ENCODE data around the gene MLXIPL. TPM values are rescaled to one million over a fixed set of nuclear protein-coding genes. Genes with fewer than 3 reads are reported as not detected.
"Not testable (repeated sequence)": the region's sequence is repeated elsewhere in the genome, so short reads cannot be mapped to it uniquely, and the experiment has no call there.

Gene MLXIPL
- total RNA-seq, 8 experiments from 2014 or later: 0.50 to 13.1 (median 0.92) TPM

DNA sequence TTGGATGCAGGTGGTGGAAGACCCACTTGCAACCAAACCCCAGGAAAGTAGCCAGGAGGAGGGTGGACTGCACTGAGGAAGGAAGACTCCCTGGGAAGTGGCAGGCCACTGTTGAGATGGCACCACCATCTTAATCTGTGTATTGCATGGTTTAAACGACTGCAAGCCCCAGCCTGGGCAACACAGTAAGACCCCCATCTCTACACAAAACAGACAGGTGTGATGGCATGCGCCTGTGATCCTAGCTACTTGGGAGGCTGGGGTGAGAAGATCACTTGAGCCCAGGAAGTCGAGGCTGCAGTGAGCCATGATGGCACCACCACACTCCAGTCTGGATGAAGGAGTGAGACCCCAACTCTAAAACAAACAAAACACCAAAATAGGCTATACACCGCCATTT is 57.2 kb downstream of the MLXIPL start:
- WGBS, 10 experiments: 40 to 100% (median 82%) methylated on average over 1 to 2 of the region's 4 CpGs; no CpG with 5 or more reads in 2 of the 10 experiments
- no peak for ATAC-seq (replicated peaks in 6 of 8)
- Histone ChIP-seq H3K4me1 (replicated peaks in 1 of 2) (no peaks in the 10 kb centered on the region), H3K27ac (no peak overlapping the region), H3K4me3 (no peak overlapping the region)
- in situ Hi-C loops (cut with MboI; ENCODE audit: low pct_unique_long_range_greater_than_20kb in 2 of 9, low sequenced_read_pairs in 9 of 9, unreplicated experiment in 9 of 9): no loop called here

DNA sequence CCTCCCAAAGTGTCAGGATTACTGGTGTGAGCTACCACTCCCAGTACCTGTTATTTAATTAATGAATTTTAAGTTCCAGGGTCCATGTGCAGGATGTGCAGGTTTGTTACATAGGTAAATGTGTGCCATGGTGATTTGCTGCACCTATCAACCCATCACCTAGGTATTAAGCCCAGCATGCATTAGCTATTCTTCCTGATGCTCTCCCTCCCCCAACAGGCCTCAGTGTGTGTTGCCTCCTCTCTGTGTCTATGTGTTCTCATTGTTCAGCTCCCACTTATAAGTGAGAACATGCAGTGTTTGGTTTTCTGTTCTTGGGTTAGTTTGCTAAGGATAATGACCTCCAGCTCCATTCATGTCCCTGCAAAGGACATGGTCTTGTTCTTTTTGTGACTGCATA is 57.9 kb downstream of the MLXIPL start:
- H3K27ac ChIP-seq; H3K4me3 ChIP-seq; ATAC-seq (replicated peaks in 6 of 8); in situ Hi-C loops (cut with MboI; ENCODE audit: low pct_unique_long_range_greater_than_20kb in 2 of 9, low sequenced_read_pairs in 9 of 9, unreplicated experiment in 9 of 9); H3K4me1 ChIP-seq (replicated peaks in 1 of 2): not testable (repeated sequence)

DNA sequence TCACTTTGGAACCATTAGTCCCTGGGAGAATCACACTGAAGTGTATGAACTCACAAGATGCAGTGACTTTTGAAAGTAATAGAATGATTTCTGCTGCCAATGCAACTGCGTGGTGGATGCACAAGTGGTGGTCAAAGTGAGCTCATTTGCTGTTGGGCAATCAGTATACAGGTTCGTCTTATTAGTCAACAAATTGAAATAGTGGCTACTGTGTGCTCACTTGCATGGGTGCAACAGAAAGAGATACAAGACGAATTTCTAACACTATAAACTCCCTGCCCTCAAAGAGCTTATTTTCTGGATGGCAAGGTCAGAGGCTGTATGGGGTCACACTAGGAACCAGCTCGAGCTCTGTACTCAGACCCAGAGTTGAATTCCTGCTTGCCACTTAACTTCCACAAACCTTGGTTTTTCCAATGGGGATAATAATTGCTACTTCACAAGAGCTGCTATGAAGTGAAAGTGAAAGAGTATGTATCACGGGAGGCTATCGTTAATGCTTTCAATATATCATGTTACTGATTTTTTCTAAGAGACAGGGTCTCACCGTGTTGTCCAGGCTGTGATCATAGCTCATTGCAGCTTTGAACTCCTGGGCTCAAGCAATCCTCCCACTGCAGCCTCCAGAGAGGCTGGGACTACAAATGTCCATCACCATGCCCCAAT is 58.5 kb downstream of the MLXIPL start:
- peak in 1 of 8 experiments; percentile 24 for ATAC-seq (replicated peaks in 6 of 8)
- in situ Hi-C loops (cut with MboI; ENCODE audit: low pct_unique_long_range_greater_than_20kb in 2 of 9, low sequenced_read_pairs in 9 of 9, unreplicated experiment in 9 of 9): no loop called here
- no peaks in the 10 kb centered on the region for H3K4me1 ChIP-seq (replicated peaks in 1 of 2)
- WGBS, 10 experiments: 41 to 90% (median 64%) methylated on average over 2 to 7 of the region's 7 CpGs; no CpG with 5 or more reads in 1 of the 10 experiments
- H3K27ac ChIP-seq: no peak overlapping the region
- no peak overlapping the region for H3K4me3 ChIP-seq

DNA sequence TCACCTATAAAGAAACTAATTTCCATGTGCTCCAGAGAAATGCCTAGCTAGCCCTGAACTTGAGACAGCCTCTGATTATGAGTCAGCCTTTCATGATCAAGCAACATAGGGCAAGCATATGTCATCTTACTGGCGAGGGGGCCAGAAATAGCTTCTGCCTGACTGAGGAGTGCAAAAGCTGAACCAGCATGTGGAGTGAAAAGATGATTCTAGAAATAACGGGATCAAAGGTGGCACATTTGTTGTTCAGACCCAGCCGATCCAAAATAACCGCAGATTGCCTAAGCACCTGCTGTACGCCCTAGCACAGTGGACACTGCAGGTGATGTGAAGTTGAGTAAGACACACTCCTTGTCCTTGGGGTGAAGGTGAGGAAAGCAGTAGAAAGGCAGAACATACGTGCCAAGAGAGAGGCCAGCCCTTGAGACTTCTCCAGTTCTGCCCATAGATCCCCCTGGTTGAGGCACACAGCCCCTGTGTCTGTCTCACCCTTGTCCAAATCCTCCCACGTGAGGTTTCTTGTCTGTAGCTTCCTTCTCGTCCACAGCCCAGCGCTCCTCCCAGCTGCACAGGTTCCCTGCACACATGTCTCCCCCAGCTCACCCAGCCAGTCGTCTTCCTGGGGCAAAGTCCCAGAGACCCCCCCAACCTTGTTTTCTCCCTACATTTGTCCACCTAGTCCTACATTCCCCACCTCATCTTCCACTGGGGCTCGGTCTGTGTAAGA is 64.0 kb downstream of the MLXIPL start:
- in situ Hi-C loops (cut with MboI; ENCODE audit: low pct_unique_long_range_greater_than_20kb in 2 of 9, low sequenced_read_pairs in 9 of 9, unreplicated experiment in 9 of 9): no loop called here
- ATAC-seq (replicated peaks in 6 of 8): peak in 7 of 8 experiments; percentile 16 to 46 (median 26)
- Histone ChIP-seq H3K27ac (no peak overlapping the region), H3K4me1 (replicated peaks in 1 of 2) (peaks cover 13 to 15% of the 10 kb centered on the region in 2 donors), H3K4me3 (no peak overlapping the region)
- WGBS, 10 experiments: 24 to 80% (median 59%) methylated on average over 1 to 9 of the region's 11 CpGs

DNA sequence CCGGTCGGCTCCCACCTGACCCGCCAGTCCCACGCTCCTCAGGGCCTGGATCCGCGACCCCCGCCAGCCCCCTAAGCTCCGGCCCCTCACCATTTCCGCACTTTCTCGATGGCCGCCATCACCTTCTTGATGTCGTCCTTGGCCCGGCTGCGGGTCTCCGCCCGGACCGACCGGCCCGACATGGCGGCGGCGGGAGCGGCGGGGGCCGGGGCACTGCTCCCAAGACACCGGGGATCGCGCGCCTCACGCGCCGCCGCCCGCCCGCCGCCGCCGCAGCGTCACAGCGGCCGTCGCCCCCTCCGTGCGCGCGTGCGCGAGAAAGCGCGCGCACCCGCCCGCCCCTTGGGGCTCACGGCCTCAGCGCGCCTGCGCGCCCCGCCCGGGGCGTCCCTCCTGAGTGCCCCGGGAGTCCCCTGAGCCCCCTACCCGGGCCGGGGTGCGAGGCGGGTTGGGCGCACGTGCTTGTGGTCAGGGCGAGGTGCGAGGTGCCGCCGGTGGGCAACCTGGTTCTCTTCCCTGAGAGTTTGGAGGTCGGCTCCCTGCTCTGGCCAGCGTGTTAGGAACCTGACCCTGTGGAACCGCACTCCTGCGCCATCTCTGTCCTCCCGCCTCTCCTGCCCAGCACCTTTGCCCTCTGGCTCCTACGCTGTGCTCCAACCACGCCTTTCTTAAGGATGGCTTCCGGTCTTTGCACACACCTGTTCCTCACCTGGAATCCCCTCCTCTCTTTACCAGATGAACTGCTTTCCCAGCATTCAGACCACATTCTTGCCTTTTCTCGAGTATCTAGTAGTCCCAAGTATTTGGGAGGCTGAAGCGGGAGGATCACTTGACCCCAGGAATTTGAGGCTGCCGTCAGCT is 66.7 kb downstream of the MLXIPL start, which contains the start of gene BCL7B:
Gene BCL7B (minus strand): TSS at position 294 of the 861 bp plus-strand sequence. CDS start 112 bp downstream, at position 182.
- in situ Hi-C loops (cut with MboI; ENCODE audit: low pct_unique_long_range_greater_than_20kb in 2 of 9, low sequenced_read_pairs in 9 of 9, unreplicated experiment in 9 of 9): no loop called here
- H3K4me3 ChIP-seq: peak within 1 kb of the TSS; percentile 86 to 96 (median 94)
- 48 to 77% (median 63%) methylated on average over 2 to 8 of the region's 83 CpGs; no CpG with 5 or more reads in 4 of the 10 experiments for WGBS, 10 experiments
- H3K27ac ChIP-seq: peak within 1 kb of the TSS; percentile 99 to 100
- peaks cover 13 to 15% of the 10 kb centered on the region in 2 donors for H3K4me1 ChIP-seq (replicated peaks in 1 of 2)
- peak; percentile 49 to 65 (median 54) for ATAC-seq (replicated peaks in 6 of 8)

DNA sequence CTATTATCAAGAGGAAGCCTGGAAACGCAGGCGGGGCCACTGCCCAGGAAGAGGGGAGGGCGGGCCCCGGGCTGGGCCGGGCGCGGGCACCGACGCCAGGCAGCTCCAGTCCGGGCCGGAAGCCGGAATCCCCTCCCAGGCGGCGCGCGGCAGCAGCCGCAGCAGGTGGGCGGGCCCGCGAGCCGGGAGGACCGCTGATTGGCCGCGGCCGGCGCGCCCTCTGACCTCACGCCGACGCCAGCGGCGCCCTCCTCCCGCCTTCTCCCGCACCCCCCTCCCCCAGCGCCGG is 67.3 kb downstream of the MLXIPL start:
- peaks cover 13 to 15% of the 10 kb centered on the region in 2 donors for H3K4me1 ChIP-seq (replicated peaks in 1 of 2)
- in situ Hi-C loops (cut with MboI; ENCODE audit: low pct_unique_long_range_greater_than_20kb in 2 of 9, low sequenced_read_pairs in 9 of 9, unreplicated experiment in 9 of 9): no loop called here
- WGBS, 10 experiments: no CpG with 5 or more reads among the region's 36 CpGs
- H3K27ac ChIP-seq: peak overlapping the region; percentile 99 to 100
- ATAC-seq (replicated peaks in 6 of 8): peak; percentile 84 to 95 (median 91)
- H3K4me3 ChIP-seq: peak overlapping the region; percentile 86 to 96 (median 94)

DNA sequence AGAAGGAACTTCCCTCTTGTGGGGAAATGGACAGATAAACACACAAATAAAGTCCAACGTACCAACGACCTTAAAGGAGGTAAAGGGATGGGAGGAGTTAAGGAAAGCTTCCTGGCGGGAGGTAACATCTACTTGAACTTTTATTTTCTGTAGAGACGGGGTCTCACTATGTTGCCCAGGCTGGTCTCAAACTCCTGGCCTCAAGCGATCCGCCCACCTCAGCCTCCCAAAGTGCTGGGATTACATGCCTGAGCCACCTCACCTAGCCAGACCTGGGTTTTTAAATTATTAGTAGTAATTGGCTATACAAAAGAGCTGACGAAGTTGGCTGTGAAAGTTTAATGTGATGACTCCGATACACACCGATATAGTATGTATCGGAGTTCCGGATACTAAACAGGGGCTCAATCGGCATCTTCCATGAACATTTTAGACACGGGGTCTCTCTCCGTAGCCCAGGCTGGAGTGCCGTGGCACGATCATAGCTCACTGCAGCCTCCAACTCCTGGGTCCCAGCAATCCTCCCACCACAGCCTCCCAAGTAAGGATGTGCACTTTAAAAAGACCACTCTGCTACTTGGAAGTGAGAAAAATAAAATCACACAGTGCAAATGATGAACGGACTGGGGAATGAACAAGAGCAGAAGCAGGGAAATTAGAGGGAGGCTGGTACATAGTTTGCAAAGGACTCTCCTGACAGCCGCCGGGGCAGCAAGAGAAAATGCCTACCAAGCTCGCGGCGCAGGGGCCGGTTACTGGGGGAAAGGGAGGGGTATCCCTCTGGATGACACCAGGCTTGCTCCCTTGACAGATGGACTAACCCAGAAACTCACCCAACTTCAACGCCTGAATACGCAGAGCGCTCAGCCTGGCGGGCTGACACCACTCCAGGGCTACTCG is 67.9 kb downstream of the MLXIPL start:
- 0 to 57% (median 21%) methylated on average over 6 to 12 of the region's 28 CpGs; no CpG with 5 or more reads in 3 of the 10 experiments for WGBS, 10 experiments
- in situ Hi-C loops (cut with MboI; ENCODE audit: low pct_unique_long_range_greater_than_20kb in 2 of 9, low sequenced_read_pairs in 9 of 9, unreplicated experiment in 9 of 9): no loop called here
- ATAC-seq (replicated peaks in 6 of 8): peak in 2 of 8 experiments; percentile 0
- H3K4me1 ChIP-seq (replicated peaks in 1 of 2): peaks cover 13 to 15% of the 10 kb centered on the region in 2 donors
- H3K27ac ChIP-seq: peak overlapping the region in 1 of 2 donors; percentile 32
- peak overlapping the region; percentile 86 to 96 (median 94) for H3K4me3 ChIP-seq

DNA sequence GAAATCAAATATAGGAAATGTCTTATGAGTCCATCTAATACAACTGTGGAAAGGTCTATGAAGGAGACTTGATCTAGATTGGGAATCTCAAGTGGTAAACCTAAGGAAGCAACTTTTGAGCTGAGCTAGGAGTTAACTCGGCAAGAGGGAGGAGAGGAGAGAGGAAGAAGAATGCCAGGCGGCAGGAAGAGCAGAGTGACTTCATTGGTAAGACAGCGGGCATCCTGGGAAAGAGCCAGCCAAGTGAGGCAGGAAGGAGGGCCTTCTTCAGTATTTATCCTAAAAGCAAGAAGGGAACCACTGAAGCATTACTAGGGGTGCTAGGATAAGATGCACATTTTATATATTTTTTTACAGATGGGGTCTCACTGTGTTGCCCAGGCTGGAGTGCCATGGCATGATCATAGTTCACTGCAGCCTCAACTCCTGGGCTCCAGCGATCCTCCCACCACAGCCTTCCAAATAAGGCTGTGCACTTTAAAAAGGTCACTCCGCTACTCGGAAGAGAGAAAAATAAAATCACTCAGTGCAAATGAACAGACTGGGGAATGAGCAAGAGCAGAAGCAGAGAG is 68.8 kb downstream of the MLXIPL start:
- peak overlapping the region in 1 of 5 donors; percentile 86 for H3K4me3 ChIP-seq
- peaks cover 13 to 15% of the 10 kb centered on the region in 2 donors for H3K4me1 ChIP-seq (replicated peaks in 1 of 2)
- no peak overlapping the region for H3K27ac ChIP-seq
- in situ Hi-C loops (cut with MboI; ENCODE audit: low pct_unique_long_range_greater_than_20kb in 2 of 9, low sequenced_read_pairs in 9 of 9, unreplicated experiment in 9 of 9): no loop called here
- no peak for ATAC-seq (replicated peaks in 6 of 8)
- WGBS, 10 experiments: 48 to 100% (median 88%) methylated on average over 3 to 6 of the region's 6 CpGs; no CpG with 5 or more reads in 3 of the 10 experiments

DNA sequence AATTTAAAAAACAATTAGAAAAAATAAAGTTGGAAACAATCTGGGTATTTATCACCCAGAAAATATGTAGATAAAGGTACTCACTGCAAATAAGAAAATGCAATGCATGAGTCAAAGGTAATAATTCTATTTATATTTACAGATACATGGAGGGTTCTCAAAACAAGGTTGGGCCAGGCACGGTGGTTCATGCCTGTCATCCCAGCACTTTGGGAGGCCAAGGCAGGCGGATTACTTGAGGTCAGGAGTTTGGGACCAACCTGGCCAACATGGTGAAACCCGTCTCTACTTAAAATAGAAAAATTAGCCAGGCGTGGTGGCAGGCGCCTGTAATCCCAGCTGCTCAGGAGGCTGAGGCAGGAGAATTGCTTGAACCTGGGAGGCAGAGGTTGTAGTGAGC is 74.2 kb downstream of the MLXIPL start:
- not testable (repeated sequence) for H3K4me3 ChIP-seq

DNA sequence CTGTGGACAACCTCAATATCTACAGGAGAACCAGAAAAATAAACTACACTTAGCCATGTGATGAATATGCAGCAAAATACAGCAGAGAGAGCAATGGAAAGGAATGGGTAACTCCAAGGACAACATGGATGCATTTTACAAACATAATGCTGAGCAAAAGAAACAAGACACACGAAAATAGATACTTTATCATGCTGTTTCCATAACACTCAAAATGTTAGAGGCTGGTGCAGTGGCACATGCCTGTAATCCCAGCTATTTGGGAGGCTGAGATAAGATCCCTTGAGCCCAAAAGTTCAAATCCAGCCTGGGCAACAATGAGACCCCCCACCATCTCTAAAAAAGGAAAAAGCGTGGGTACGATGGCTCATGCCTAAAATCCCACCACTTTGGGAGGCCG is 75.1 kb downstream of the MLXIPL start:
- H3K27ac ChIP-seq: no peak overlapping the region
- WGBS, 10 experiments: 92 to 100% (median 100%) methylated on average over 1 to 3 of the region's 4 CpGs; no CpG with 5 or more reads in 3 of the 10 experiments

More for the DNA sequence above, 74.2 kb downstream of the MLXIPL start:
- in situ Hi-C loops (cut with MboI; ENCODE audit: low pct_unique_long_range_greater_than_20kb in 2 of 9, low sequenced_read_pairs in 9 of 9, unreplicated experiment in 9 of 9); ATAC-seq (replicated peaks in 6 of 8); H3K27ac ChIP-seq; H3K4me1 ChIP-seq (replicated peaks in 1 of 2): not testable (repeated sequence)
- 80 to 100% (median 91%) methylated on average over 1 to 5 of the region's 5 CpGs; no CpG with 5 or more reads in 2 of the 10 experiments for WGBS, 10 experiments

DNA sequence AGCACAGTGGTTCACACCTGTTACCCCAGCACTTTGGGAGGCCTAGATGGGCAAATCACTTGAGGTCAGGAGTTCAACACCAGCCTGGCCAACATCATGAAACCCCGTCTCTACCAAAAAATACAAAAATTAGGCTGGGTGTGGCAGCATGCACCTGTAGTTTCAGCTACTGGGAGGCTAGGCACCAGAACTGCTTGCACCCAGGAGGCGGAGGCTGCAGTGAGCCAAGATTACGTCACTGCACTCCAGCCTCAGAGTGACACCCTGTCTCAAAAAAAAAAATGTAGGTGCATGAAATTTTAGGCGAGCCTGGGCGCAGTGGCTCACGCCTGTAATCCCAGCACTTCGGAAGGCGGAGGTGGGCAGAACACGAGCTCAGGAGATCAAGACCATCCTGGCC is 76.5 kb downstream of the MLXIPL start:
- WGBS, 10 experiments: 84 to 100% (median 100%) methylated on average over 1 to 7 of the region's 9 CpGs; no CpG with 5 or more reads in 3 of the 10 experiments
- in situ Hi-C loops (cut with MboI; ENCODE audit: low pct_unique_long_range_greater_than_20kb in 2 of 9, low sequenced_read_pairs in 9 of 9, unreplicated experiment in 9 of 9): loop anchor here in 1 of 9 experiments (25.0 kb wide), 1 partner anchor 89 kb away; no protein-coding TSS in a partner anchor
- Histone ChIP-seq H3K4me1 (replicated peaks in 1 of 2) (no peaks in the 10 kb centered on the region), H3K4me3 (no peak overlapping the region), H3K27ac (no peak overlapping the region)
- no peak for ATAC-seq (replicated peaks in 6 of 8)

More for the DNA sequence above, 75.1 kb downstream of the MLXIPL start:
- no peak overlapping the region for H3K4me3 ChIP-seq
- in situ Hi-C loops (cut with MboI; ENCODE audit: low pct_unique_long_range_greater_than_20kb in 2 of 9, low sequenced_read_pairs in 9 of 9, unreplicated experiment in 9 of 9): loop anchor here in 1 of 9 experiments (25.0 kb wide), 1 partner anchor 88 kb away; no protein-coding TSS in a partner anchor
- ATAC-seq (replicated peaks in 6 of 8): no peak
- no peaks in the 10 kb centered on the region for H3K4me1 ChIP-seq (replicated peaks in 1 of 2)
